Gastrocnemius medialis (tissue), 4 donors: ENCODE measurements around the gene MAPK13. TPM values are rescaled to one million over a fixed set of nuclear protein-coding genes. Genes with fewer than 3 reads are reported as not detected.

Experiments used
- ATAC-seq, 2 donors: fragments of 150-250 bp; one replicate each; pipeline ENCODE4 v1.9.1; 2016
- DNase-seq, 2 donors: peaks; one replicate each; pipeline ENCODE4 v3.0.0-alpha.2; 2019
- H3K27ac ChIP-seq, 4 donors: fragments of 200-600 bp; sonication (generic); 1 replicate in 1 of 4; 2 replicates in 3 of 4; pipeline ENCODE4 v1.5.1; 2016 to 2018; ENCODE audit warnings: mild to moderate bottlenecking in 2 of 4, moderate library complexity in 1 of 4
- H3K27me3 ChIP-seq, 3 donors: fragments of 200-600 bp; sonication (generic) in 2 of 3; 1 replicate in 1 of 3; 2 replicates in 2 of 3; pipeline versions ENCODE4 v1.5.1 to v1.6.0; 2016 to 2019; ENCODE audit warnings: mild to moderate bottlenecking in 1 of 3, moderate library complexity in 1 of 3
- H3K36me3 ChIP-seq, 2 donors: fragments of 200-600 bp; sonication (generic) in 1 of 2; one replicate each; pipeline ENCODE4 v1.5.1; 2017 to 2018
- H3K4me1 ChIP-seq, 2 donors: fragments of 200-600 bp; sonication (generic) in 1 of 2; one replicate each; pipeline ENCODE4 v1.5.1; 2016 to 2017; ENCODE audit warnings: mild to moderate bottlenecking in 2 of 2
- H3K4me3 ChIP-seq, 4 donors: fragments of 200-600 bp; sonication (generic) in 3 of 4; 1 replicate in 1 of 4; 2 replicates in 3 of 4; pipeline ENCODE4 v1.5.1; 2016 to 2019; ENCODE audit warnings: mild to moderate bottlenecking in 2 of 4
- H3K9me3 ChIP-seq, 3 donors: fragments of 200-600 bp; sonication (generic) in 2 of 3; 1 replicate in 1 of 3; 2 replicates in 2 of 3; pipeline ENCODE4 v1.5.1; 2016 to 2019
- POLR2A ChIP-seq, 2 donors: fragments of 450-650 bp; IDR thresholded peaks; one replicate each; pipeline ENCODE4 v1.6.1; 2017; ENCODE audit warnings: antibody characterized with exemption in 2 of 2, mild to moderate bottlenecking in 2 of 2, moderate library complexity in 2 of 2
- in situ Hi-C, 4 donors: fragments of 200-750 bp; cut with MboI; loops; one replicate each; pipeline versions ENCODE4 v1.15.0 to v1.8.0; 2017; ENCODE audit warnings: low sequenced_read_pairs in 4 of 4
- intact Hi-C: fragments of 100-400 bp; cut with DNase I; formaldehyde crosslinking; loops from one replicate; pipeline ENCODE4 v1.15.1; 2023; ENCODE audit warnings: low total_unique reads
- total RNA-seq, 4 donors: library from RNA; depleted of rRNA; stranded (reverse); fragments of >200 nt; gene quantifications; one replicate each; pipeline versions ENCODE4 v1.1.0 to v1.2.3, GENCODE V29; 2016
- TF ChIP-seq, protein P1 (sequence below), 5 experiments: fragments of 450-650 bp in 3 of 5; fragments of 200-600 bp in 2 of 5; sonication (generic) in 2 of 5; IDR thresholded peaks in 4 of 5; conservative IDR thresholded peaks in 1 of 5; 1 replicate in 4 of 5; 2 replicates in 1 of 5; pipeline ENCODE4 v1.5.1; 2016 to 2019; ENCODE audit warnings: antibody characterized with exemption in 5 of 5, mild to moderate bottlenecking in 3 of 5, moderate library complexity in 3 of 5

MAPK13 gene
- total RNA-seq, 4 donors from 2014 or later, result 0.29 to 0.82 (median 0.64) TPM

DNA sequence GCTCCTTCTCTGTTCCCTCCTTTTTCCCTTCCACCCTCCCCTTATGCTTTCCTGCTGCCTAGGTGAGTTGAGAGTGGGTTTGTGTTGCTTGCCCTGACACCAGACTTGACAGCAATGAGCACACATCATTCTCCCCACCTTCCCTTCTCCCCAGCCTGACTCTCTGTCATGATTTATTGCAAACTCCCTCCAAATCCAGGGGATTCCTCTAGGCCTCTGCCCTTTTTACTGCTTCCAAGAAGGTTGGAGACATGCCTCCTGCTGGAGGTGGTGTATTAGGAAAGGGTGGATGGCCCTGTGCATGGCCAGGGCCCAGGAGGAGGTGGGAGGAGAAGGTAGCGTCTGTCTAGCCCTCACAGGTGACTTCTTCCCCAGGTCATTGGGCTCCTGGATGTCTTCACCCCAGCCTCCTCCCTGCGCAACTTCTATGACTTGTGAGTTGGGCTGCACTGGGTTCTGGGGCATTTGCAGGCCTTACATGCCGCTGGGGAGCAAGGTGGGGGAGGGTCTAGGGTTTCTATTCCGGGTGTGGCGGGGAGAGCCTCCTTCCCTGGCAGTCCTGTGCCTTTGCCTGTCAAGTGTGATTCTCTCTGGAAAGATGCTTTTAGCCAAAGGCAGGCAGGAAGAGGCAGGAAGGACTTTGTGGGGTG is 2.1 kb downstream of the MAPK13 start:
- Histone ChIP-seq H3K27ac (no peak overlapping the region), H3K27me3 (peaks cover 10 to 23% (median 12%) of the 10 kb centered on the region in 3 donors), H3K4me1 (peaks cover 5% of the 10 kb centered on the region in 2 donors), H3K36me3 (no peaks in the 10 kb centered on the region), H3K9me3 (no peaks in the 10 kb centered on the region), H3K4me3 (no peak overlapping the region)
- in situ Hi-C loops, result loop anchor here in 1 of 4 donors (10.0 kb wide), 1 partner anchor 52 kb away; no protein-coding TSS in a partner anchor
- ATAC-seq (no peak), DNase-seq (peak in 1 of 2 donors; percentile 6)
- TF ChIP-seq POLR2A (IDR thresholded peaks at IDR 0.05), result no peak
- intact Hi-C loops, result no loop called here

DNA sequence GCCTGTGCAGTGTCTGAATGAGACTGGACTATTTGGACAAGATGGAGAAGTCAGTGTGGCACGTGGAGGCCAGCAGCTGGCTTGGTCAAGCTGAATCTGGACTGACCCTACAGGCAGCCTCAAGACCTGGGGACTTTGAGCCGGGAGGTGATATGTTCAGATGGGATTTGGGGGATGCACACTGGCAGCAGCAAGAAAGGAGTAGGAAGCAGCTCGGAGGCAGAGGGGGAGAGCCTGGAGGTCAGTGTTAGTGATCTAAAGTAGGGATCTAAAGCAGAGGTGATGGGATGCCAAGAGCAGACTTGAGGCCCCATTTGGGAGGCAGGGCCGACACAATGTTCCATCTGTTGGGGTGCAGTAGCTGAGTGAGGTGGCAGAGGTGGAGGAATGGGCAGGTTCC is 2.8 kb downstream of the MAPK13 start:
- peaks cover 5% of the 10 kb centered on the region in 2 donors for H3K4me1 ChIP-seq
- no peaks in the 10 kb centered on the region for H3K9me3 ChIP-seq
- in situ Hi-C loops, result loop anchor here in 1 of 4 donors (10.0 kb wide), 1 partner anchor 52 kb away; no protein-coding TSS in a partner anchor
- peaks cover 10 to 23% (median 12%) of the 10 kb centered on the region in 3 donors for H3K27me3 ChIP-seq
- ATAC-seq (no peak), DNase-seq (peak in 1 of 2 donors; percentile 3)
- no peak overlapping the region for H3K4me3 ChIP-seq
- intact Hi-C loops, result no loop called here
- TF ChIP-seq POLR2A (IDR thresholded peaks at IDR 0.05), result no peak
- TF ChIP-seq, protein P1, sequence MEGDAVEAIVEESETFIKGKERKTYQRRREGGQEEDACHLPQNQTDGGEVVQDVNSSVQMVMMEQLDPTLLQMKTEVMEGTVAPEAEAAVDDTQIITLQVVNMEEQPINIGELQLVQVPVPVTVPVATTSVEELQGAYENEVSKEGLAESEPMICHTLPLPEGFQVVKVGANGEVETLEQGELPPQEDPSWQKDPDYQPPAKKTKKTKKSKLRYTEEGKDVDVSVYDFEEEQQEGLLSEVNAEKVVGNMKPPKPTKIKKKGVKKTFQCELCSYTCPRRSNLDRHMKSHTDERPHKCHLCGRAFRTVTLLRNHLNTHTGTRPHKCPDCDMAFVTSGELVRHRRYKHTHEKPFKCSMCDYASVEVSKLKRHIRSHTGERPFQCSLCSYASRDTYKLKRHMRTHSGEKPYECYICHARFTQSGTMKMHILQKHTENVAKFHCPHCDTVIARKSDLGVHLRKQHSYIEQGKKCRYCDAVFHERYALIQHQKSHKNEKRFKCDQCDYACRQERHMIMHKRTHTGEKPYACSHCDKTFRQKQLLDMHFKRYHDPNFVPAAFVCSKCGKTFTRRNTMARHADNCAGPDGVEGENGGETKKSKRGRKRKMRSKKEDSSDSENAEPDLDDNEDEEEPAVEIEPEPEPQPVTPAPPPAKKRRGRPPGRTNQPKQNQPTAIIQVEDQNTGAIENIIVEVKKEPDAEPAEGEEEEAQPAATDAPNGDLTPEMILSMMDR (IDR thresholded peaks at IDR 0.05 in 4 of 5, conservative IDR thresholded peaks at IDR 0.05 in 1 of 5), result no peak
- no peak overlapping the region for H3K27ac ChIP-seq
- H3K36me3 ChIP-seq, result no peaks in the 10 kb centered on the region

DNA sequence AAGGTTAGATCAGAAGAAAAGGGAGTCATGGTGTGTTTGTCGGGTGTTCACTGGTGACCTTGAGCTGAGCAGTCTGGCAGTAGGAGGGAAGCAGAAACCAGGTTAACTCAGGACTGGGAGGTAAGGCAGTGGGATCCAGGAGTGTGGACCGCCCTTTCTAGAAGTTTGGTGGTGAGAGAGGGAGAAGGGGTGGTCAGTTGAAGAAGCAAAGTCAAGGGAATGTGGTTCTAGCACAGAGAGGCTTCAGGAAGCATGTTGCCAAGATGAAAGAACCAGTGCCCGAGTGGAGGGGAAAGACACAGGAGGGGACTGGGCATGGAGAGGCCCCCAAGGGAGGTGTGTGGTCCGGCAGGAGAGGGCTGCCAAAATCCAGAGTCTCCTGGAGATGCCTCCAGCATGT is 3.6 kb downstream of the MAPK13 start:
- Histone ChIP-seq H3K9me3 (no peaks in the 10 kb centered on the region), H3K27me3 (peaks cover 10 to 22% (median 11%) of the 10 kb centered on the region in 3 donors), H3K36me3 (no peaks in the 10 kb centered on the region), H3K4me3 (no peak overlapping the region), H3K4me1 (peaks cover 5% of the 10 kb centered on the region in 2 donors), H3K27ac (no peak overlapping the region)
- intact Hi-C loops (no loop called here), in situ Hi-C loops (loop anchor here in 1 of 4 donors (10.0 kb wide), 1 partner anchor 51 kb away; no protein-coding TSS in a partner anchor)
- ATAC-seq (no peak), DNase-seq (no peak)
- no peak for TF ChIP-seq POLR2A (IDR thresholded peaks at IDR 0.05)
- TF ChIP-seq, protein P1 (IDR thresholded peaks at IDR 0.05 in 4 of 5, conservative IDR thresholded peaks at IDR 0.05 in 1 of 5), result no peak

DNA sequence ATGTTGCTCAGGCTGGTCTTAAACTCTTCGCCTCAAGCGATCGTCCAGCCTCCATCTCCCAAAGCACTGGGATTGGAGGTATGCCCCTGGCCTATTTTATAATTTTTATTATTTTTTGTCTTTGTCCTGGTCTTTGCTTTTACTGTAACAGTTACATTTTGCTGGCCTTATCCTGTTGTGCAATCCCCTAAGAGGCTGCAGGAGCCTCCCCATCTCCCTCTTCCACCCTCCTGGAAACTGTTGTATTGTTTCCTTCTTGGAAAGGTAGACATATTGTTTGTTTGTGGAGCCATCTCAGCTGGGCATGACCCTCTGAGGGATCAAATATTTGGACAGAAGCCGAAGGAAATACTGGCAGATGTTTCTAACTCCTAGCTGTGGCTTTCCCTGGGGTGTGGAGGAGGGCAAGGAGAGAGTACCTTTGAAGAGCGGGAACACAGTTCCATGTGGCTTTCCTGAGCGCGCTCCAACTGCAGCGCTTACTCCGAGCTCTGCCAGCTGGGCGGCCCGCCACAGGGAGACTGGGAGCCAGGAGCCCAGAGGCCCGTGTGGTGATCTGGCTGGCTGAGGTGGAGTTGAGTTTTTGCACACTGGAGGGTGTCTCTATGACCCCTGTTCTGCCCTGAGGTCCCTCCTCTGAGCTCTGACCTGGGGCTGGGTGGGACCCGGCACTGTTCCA is 4.9 kb downstream of the MAPK13 start:
- no peaks in the 10 kb centered on the region for H3K9me3 ChIP-seq
- no peaks in the 10 kb centered on the region for H3K36me3 ChIP-seq
- in situ Hi-C loops (loop anchor here in 1 of 4 donors (10.0 kb wide), 1 partner anchor 50 kb away; no protein-coding TSS in a partner anchor), intact Hi-C loops (no loop called here)
- DNase-seq (no peak), ATAC-seq (no peak)
- no peak for TF ChIP-seq POLR2A (IDR thresholded peaks at IDR 0.05)
- TF ChIP-seq, protein P1 (IDR thresholded peaks at IDR 0.05 in 4 of 5, conservative IDR thresholded peaks at IDR 0.05 in 1 of 5), result no peak
- peaks cover 11 to 13% of the 10 kb centered on the region in 2 donors for H3K4me1 ChIP-seq
- H3K27ac ChIP-seq, result no peak overlapping the region
- no peak overlapping the region for H3K4me3 ChIP-seq
- peaks cover 0 to 11% (median 0%) of the 10 kb centered on the region in 3 donors for H3K27me3 ChIP-seq

DNA sequence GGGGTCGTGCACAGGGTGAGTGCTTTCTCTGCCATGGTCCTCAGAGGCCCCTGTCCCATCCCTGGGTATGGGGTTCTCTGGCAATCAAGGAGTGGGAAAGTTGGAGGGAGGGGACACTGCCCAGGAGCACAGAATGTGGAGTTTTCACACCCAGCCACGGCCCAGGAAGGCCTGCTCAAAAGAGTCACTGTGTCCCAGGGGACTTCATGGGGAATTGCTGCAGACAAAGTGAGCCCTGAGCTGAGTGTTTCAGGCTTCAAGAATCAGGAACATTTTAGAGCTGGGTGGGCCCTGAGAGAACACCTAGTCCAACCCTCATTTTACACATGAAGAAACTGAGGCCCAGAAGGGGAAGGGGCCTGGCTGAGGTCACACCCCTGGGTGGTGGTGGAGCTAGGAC is 5.7 kb downstream of the MAPK13 start:
- no peaks in the 10 kb centered on the region for H3K9me3 ChIP-seq
- H3K4me1 ChIP-seq, result peaks cover 11 to 15% of the 10 kb centered on the region in 2 donors
- no peak overlapping the region for H3K4me3 ChIP-seq
- DNase-seq, result no peak
- intact Hi-C loops, result no loop called here
- TF ChIP-seq, protein P1 (IDR thresholded peaks at IDR 0.05 in 4 of 5, conservative IDR thresholded peaks at IDR 0.05 in 1 of 5), result no peak
- TF ChIP-seq POLR2A (IDR thresholded peaks at IDR 0.05), result no peak
- no peaks in the 10 kb centered on the region for H3K36me3 ChIP-seq
- ATAC-seq, result no peak
- H3K27me3 ChIP-seq, result peaks cover 0 to 5% (median 0%) of the 10 kb centered on the region in 3 donors
- in situ Hi-C loops, result loop anchor here in 1 of 4 donors (10.0 kb wide), 1 partner anchor 49 kb away; no protein-coding TSS in a partner anchor
- H3K27ac ChIP-seq, result no peak overlapping the region
